Sigmoid colon (tissue), 4 donors: Measurements from ENCODE around the gene NARS2.

Source experiments
- EP300 ChIP-seq, 4 donors: sonication (generic); formaldehyde crosslinking; IDR thresholded peaks; one replicate each; pipeline ENCODE4 v1.6.1; 2017; ENCODE audit warnings: antibody characterized with exemption in 4 of 4
- POLR2A ChIP-seq, 2 donors: fragments of 450-650 bp; IDR thresholded peaks; one replicate each; pipeline ENCODE4 v1.6.1; 2016; ENCODE audit warnings: antibody characterized with exemption in 2 of 2, mild to moderate bottlenecking in 2 of 2, moderate library complexity in 2 of 2
- TF ChIP-seq, protein P1 (sequence below), 4 experiments: fragments of 450-650 bp in 3 of 4; fragments of 200-600 bp in 1 of 4; IDR thresholded peaks; one replicate each; pipeline ENCODE4 v1.5.1; 2016 to 2019; ENCODE audit warnings: antibody characterized with exemption in 4 of 4, mild to moderate bottlenecking in 3 of 4, moderate library complexity in 2 of 4

- TF ChIP-seq, protein P1, sequence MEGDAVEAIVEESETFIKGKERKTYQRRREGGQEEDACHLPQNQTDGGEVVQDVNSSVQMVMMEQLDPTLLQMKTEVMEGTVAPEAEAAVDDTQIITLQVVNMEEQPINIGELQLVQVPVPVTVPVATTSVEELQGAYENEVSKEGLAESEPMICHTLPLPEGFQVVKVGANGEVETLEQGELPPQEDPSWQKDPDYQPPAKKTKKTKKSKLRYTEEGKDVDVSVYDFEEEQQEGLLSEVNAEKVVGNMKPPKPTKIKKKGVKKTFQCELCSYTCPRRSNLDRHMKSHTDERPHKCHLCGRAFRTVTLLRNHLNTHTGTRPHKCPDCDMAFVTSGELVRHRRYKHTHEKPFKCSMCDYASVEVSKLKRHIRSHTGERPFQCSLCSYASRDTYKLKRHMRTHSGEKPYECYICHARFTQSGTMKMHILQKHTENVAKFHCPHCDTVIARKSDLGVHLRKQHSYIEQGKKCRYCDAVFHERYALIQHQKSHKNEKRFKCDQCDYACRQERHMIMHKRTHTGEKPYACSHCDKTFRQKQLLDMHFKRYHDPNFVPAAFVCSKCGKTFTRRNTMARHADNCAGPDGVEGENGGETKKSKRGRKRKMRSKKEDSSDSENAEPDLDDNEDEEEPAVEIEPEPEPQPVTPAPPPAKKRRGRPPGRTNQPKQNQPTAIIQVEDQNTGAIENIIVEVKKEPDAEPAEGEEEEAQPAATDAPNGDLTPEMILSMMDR (IDR thresholded peaks at IDR 0.05) = no peak
- TF ChIP-seq POLR2A (IDR thresholded peaks at IDR 0.05) (no peak), EP300 (IDR thresholded peaks at IDR 0.05) (peak in 1 of 4 donors; percentile 1)
Measured at GRCh38 chr11:78417175-78417887, 157.3 kb downstream of the NARS2 start, which contains the start of gene GAB2.
